ENCODE data around the gene ABCA2.

GRCh38 chr9:137020771-137021567 is 7.1 kb downstream of the ABCA2 start:
- TF ChIP-seq ELF4 (IDR thresholded peaks at IDR 0.05) (no peak), NFRKB (IDR thresholded peaks at IDR 0.05) (no peak), FOXA1 (IDR thresholded peaks at IDR 0.05) (no peak), BHLHE40 (IDR thresholded peaks at IDR 0.05; ENCODE audit: borderline replicate concordance) (no peak), ZNF384 (IDR thresholded peaks at IDR 0.05) (no peak), SUZ12 (IDR thresholded peaks at IDR 0.05) (no peak)
